Chondrocyte (in vitro differentiated cells): ENCODE results near the gene TNS4. TPM values are rescaled to one million over a fixed set of nuclear protein-coding genes. Genes with fewer than 3 reads are reported as not detected.

ENCODE experiments used
- DNase-seq: peaks from one replicate; pipeline ENCODE4 v3.0.0; 2021; ENCODE audit warnings: mixed read lengths, low spot score
- H3K27ac Mint-ChIP-seq: one replicate; pipeline ENCODE4 v1.8.0; 2021; ENCODE audit warnings: mild to moderate bottlenecking, moderate library complexity, mixed read lengths; ENCODE audit not compliant: unreplicated experiment
- H3K27me3 Mint-ChIP-seq: 2 replicates; pipeline ENCODE4 v1.8.0; 2021; ENCODE audit warnings: low read depth, mixed read lengths
- H3K36me3 Mint-ChIP-seq: 2 replicates; pipeline ENCODE4 v1.8.0; 2021; ENCODE audit warnings: low read depth, mixed read lengths
- H3K4me1 Mint-ChIP-seq: 2 replicates; pipeline ENCODE4 v1.8.0; 2021; ENCODE audit warnings: low read depth, mild to moderate bottlenecking, mixed read lengths
- H3K4me3 Mint-ChIP-seq: one replicate; pipeline ENCODE4 v1.8.0; 2021; ENCODE audit warnings: mild to moderate bottlenecking, moderate library complexity, mixed read lengths; ENCODE audit not compliant: unreplicated experiment
- H3K9me3 Mint-ChIP-seq: 2 replicates; pipeline ENCODE4 v1.8.0; 2021; ENCODE audit warnings: low read depth, mixed read lengths
- CTCF ChIP-seq: fragments of 200-600 bp; sonication (generic); IDR thresholded peaks from 2 replicates; pipeline ENCODE4 v1.5.0; 2021; ENCODE audit warnings: antibody characterized with exemption, mild to moderate bottlenecking, moderate library complexity
- total RNA-seq: library from RNA; stranded (reverse); gene quantifications from 3 replicates; pipeline ENCODE4 v1.2.1, GENCODE V29; 2021

TNS4 gene
- total RNA-seq, 1 donor from 2014 or later, result not detected

DNA sequence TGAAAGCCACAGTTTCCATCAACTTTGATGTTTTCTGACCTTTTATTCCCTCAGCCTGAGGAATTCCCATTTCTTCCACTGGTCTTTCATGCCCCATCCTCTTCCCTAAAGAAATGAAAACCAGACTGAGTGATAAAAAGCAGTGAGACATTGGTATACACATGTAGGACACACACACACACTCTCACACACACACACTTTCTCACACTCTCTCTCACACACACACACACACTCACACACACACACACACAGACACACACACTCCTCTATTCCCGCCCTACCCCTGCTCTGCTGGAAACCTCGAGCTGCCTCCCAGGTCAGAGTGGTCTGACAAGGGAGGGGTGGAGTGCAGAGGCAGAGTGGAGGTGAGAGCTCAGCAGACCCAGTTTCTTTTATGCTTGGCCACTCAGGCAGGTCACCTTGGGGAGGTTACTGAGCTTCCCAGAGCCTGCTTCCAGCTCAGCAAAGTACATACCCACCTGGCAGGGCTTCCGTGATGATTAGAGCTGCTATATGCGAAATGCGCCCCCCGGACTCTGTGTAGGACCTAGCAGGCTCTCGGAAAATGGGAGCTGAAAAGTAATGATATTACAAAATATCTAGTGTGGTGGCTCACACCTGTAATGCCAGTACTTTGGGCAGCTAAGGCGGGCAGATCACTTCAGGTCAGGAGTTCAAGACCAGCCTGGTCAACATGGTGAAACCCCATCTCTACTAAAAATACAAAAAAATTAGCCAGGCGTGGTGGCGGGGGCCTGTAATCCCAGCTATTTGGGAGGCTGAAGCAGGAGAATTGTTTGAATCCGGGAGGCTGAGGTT, 33.2 kb upstream of the TNS4 start:
- peak; percentile 48 for DNase-seq
- H3K27ac Mint-ChIP-seq, result peak overlapping the region; percentile 85
- no peaks in the 10 kb centered on the region for H3K27me3 Mint-ChIP-seq
- H3K4me1 Mint-ChIP-seq, result peaks cover 85% of the 10 kb centered on the region
- no peaks in the 10 kb centered on the region for H3K9me3 Mint-ChIP-seq
- TF ChIP-seq CTCF, result no peak
- H3K4me3 Mint-ChIP-seq, result no peak overlapping the region
- H3K36me3 Mint-ChIP-seq, result no peaks in the 10 kb centered on the region

GRCh38 chr17:40533896-40534295, 32.5 kb upstream of the TNS4 start:
- Mint-ChIP-seq H3K36me3 (no peaks in the 10 kb centered on the region), H3K9me3 (no peaks in the 10 kb centered on the region), H3K4me3 (no peak overlapping the region), H3K27ac (peak overlapping the region; percentile 85), H3K27me3 (no peaks in the 10 kb centered on the region), H3K4me1 (peaks cover 80% of the 10 kb centered on the region)
- peak; percentile 17 for DNase-seq
- TF ChIP-seq CTCF, result no peak

GRCh38 chr17:40532520-40533253, 31.3 kb upstream of the TNS4 start:
- Mint-ChIP-seq H3K27me3 (no peaks in the 10 kb centered on the region), H3K4me3 (no peak overlapping the region), H3K36me3 (no peaks in the 10 kb centered on the region), H3K4me1 (peaks cover 71% of the 10 kb centered on the region), H3K9me3 (no peaks in the 10 kb centered on the region), H3K27ac (no peak overlapping the region)
- no peak for TF ChIP-seq CTCF
- no peak for DNase-seq

GRCh38 chr17:40531051-40531991, 29.9 kb upstream of the TNS4 start:
- Mint-ChIP-seq H3K27ac (peak overlapping the region; percentile 39), H3K36me3 (no peaks in the 10 kb centered on the region), H3K9me3 (no peaks in the 10 kb centered on the region)

More at GRCh38 chr17:40531051-40531991, 29.9 kb upstream of the TNS4 start:
- Mint-ChIP-seq H3K4me1 (peaks cover 58% of the 10 kb centered on the region), H3K27me3 (no peaks in the 10 kb centered on the region), H3K4me3 (peak overlapping the region; percentile 1)
- peak; percentile 49 for DNase-seq
- TF ChIP-seq CTCF, result no peak
